Measurements from ENCODE around the gene LHFPL2. TPM values are rescaled to one million over a fixed set of nuclear protein-coding genes. Genes with fewer than 3 reads are reported as not detected.

LHFPL2 gene
- total and polyA plus RNA-seq, 2 experiments from 2014 or later, result 10.6 to 50.8 TPM

- Histone ChIP-seq H4K20me1 (replicated peaks; ENCODE audit: insufficient read depth) (peaks cover 11% of the 10 kb centered on the region; the same call in 1 of the 2 replicates), H3K27ac (ENCODE audit: low read depth) (no peak overlapping the region), H3K4me1 (ENCODE audit: insufficient read depth) (peaks cover 12% of the 10 kb centered on the region), H3K9me2 (ENCODE audit: insufficient read depth) (0 out of 2 replicates have a peak, but pooled peaks cover 4% of the 10 kb centered on the region), H3F3A (replicated peaks; ENCODE audit: low read depth) (no peaks in the 10 kb centered on the region), H2AFZ (no peak overlapping the region), H3K4me3 (no peak overlapping the region), H3K27me3 (ENCODE audit: insufficient read depth) (no peaks in the 10 kb centered on the region), H3K79me2 (replicated peaks; ENCODE audit: insufficient read depth) (peaks cover 48% of the 10 kb centered on the region), H3K36me3 (ENCODE audit: insufficient read depth) (no peaks in the 10 kb centered on the region), H3K4me2 (no peak overlapping the region)
- no peaks in the 10 kb centered on the region; the same call in 2 of the 3 replicates for H3K36me3 Mint-ChIP-seq (ENCODE audit: low read depth)
- TF ChIP-seq EZH2 (IDR thresholded peaks at IDR 0.05; ENCODE audit: low read depth, unreplicated experiment) (no peak), CTCF (conservative IDR thresholded peaks at IDR 0.05; ENCODE audit: low read depth in 2 of 2) (no peak), STAT1 (IDR thresholded peaks at IDR 0.05; ENCODE audit: unreplicated experiment) (no peak), NANOG (IDR thresholded peaks at IDR 0.05; ENCODE audit: borderline replicate concordance) (no peak), REST (IDR thresholded peaks at IDR 0.05; ENCODE audit: unreplicated experiment) (no peak), CREB1 (CRISPR knock-in tag; IDR thresholded peaks at IDR 0.05; ENCODE audit: low read depth) (no peak), EZH2phosphoT487 (IDR thresholded peaks at IDR 0.05; ENCODE audit: unreplicated experiment) (no peak), ZNF114 (CRISPR knock-in tag; IDR thresholded peaks at IDR 0.05) (no peak), POLR2AphosphoS5 (IDR thresholded peaks at IDR 0.05; ENCODE audit: low read depth) (no peak), JUNB (IDR thresholded peaks at IDR 0.05; ENCODE audit: unreplicated experiment) (no peak), ZNF331 (CRISPR knock-in tag; IDR thresholded peaks at IDR 0.05; ENCODE audit: low read depth) (no peak)
- TF ChIP-seq, protein P1, sequence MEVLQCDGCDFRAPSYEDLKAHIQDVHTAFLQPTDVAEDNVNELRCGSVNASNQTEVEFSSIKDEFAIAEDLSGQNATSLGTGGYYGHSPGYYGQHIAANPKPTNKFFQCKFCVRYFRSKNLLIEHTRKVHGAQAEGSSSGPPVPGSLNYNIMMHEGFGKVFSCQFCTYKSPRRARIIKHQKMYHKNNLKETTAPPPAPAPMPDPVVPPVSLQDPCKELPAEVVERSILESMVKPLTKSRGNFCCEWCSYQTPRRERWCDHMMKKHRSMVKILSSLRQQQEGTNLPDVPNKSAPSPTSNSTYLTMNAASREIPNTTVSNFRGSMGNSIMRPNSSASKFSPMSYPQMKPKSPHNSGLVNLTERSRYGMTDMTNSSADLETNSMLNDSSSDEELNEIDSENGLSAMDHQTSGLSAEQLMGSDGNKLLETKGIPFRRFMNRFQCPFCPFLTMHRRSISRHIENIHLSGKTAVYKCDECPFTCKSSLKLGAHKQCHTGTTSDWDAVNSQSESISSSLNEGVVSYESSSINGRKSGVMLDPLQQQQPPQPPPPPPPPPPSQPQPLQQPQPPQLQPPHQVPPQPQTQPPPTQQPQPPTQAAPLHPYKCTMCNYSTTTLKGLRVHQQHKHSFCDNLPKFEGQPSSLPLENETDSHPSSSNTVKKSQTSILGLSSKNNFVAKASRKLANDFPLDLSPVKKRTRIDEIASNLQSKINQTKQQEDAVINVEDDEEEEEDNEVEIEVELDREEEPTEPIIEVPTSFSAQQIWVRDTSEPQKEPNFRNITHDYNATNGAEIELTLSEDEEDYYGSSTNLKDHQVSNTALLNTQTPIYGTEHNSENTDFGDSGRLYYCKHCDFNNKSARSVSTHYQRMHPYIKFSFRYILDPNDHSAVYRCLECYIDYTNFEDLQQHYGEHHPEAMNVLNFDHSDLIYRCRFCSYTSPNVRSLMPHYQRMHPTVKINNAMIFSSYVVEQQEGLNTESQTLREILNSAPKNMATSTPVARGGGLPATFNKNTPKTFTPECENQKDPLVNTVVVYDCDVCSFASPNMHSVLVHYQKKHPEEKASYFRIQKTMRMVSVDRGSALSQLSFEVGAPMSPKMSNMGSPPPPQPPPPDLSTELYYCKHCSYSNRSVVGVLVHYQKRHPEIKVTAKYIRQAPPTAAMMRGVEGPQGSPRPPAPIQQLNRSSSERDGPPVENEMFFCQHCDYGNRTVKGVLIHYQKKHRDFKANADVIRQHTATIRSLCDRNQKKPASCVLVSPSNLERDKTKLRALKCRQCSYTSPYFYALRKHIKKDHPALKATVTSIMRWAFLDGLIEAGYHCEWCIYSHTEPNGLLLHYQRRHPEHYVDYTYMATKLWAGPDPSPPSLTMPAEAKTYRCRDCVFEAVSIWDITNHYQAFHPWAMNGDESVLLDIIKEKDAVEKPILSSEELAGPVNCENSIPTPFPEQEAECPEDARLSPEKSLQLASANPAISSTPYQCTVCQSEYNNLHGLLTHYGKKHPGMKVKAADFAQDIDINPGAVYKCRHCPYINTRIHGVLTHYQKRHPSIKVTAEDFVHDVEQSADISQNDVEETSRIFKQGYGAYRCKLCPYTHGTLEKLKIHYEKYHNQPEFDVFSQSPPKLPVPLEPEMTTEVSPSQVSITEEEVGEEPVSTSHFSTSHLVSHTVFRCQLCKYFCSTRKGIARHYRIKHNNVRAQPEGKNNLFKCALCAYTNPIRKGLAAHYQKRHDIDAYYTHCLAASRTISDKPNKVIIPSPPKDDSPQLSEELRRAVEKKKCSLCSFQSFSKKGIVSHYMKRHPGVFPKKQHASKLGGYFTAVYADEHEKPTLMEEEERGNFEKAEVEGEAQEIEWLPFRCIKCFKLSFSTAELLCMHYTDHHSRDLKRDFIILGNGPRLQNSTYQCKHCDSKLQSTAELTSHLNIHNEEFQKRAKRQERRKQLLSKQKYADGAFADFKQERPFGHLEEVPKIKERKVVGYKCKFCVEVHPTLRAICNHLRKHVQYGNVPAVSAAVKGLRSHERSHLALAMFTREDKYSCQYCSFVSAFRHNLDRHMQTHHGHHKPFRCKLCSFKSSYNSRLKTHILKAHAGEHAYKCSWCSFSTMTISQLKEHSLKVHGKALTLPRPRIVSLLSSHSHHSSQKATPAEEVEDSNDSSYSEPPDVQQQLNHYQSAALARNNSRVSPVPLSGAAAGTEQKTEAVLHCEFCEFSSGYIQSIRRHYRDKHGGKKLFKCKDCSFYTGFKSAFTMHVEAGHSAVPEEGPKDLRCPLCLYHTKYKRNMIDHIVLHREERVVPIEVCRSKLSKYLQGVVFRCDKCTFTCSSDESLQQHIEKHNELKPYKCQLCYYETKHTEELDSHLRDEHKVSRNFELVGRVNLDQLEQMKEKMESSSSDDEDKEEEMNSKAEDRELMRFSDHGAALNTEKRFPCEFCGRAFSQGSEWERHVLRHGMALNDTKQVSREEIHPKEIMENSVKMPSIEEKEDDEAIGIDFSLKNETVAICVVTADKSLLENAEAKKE (CRISPR knock-in tag; IDR thresholded peaks at IDR 0.05), result no peak
- TF ChIP-seq, protein P2, sequence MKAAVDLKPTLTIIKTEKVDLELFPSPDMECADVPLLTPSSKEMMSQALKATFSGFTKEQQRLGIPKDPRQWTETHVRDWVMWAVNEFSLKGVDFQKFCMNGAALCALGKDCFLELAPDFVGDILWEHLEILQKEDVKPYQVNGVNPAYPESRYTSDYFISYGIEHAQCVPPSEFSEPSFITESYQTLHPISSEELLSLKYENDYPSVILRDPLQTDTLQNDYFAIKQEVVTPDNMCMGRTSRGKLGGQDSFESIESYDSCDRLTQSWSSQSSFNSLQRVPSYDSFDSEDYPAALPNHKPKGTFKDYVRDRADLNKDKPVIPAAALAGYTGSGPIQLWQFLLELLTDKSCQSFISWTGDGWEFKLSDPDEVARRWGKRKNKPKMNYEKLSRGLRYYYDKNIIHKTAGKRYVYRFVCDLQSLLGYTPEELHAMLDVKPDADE (IDR thresholded peaks at IDR 0.05), result no peak
- no peaks in the 10 kb centered on the region for H3K9me3 Mint-ChIP-seq
- no peaks in the 10 kb centered on the region for H3K27me3 Mint-ChIP-seq (ENCODE audit: insufficient read depth, low read depth, poor library complexity)
- 0 out of 2 replicates have a peak overlapping the region, but pooled peaks have one; percentile 25 for H3K27ac Mint-ChIP-seq
- no peak for ATAC-seq
- no peak for DNase-seq (ENCODE audit: low spot score)
- peaks cover 36% of the 10 kb centered on the region for H3K4me1 Mint-ChIP-seq
- no peak overlapping the region for H3K4me3 Mint-ChIP-seq
Measured at GRCh38 chr5:78527925-78528324, 120.6 kb downstream of the LHFPL2 start.
